ENCODE results near the gene KCNC1.

The KCNC1 gene

GRCh38 chr11:17743808-17744119 lies 9.2 kb downstream of the KCNC1 start:
- TF ChIP-seq SIN3A (IDR thresholded peaks at IDR 0.05; ENCODE audit: borderline replicate concordance, insufficient read depth, low read length) (no peak), TAF1 (IDR thresholded peaks at IDR 0.05; ENCODE audit: borderline replicate concordance, insufficient read depth, low read length) (no peak), FOXP2 (optimal IDR thresholded peaks at IDR 0.05; ENCODE audit: borderline replicate concordance, extremely low read depth, extremely low read length, insufficient read depth) (no peak), POLR2AphosphoS5 (IDR thresholded peaks at IDR 0.05; ENCODE audit: low read depth, low read length) (no peak), REST (IDR thresholded peaks at IDR 0.05; ENCODE audit: insufficient read depth in 1 of 2, low read depth in 2 of 2, low read length in 2 of 2) (no peak)

- TF ChIP-seq TAF1 (IDR thresholded peaks at IDR 0.05; ENCODE audit: borderline replicate concordance, insufficient read depth, low read length) = no peak
- no peak for TF ChIP-seq POLR2AphosphoS5 (IDR thresholded peaks at IDR 0.05; ENCODE audit: low read depth, low read length)
Observed at GRCh38 chr11:17744151-17744940, 9.8 kb downstream of the KCNC1 start.

DNA sequence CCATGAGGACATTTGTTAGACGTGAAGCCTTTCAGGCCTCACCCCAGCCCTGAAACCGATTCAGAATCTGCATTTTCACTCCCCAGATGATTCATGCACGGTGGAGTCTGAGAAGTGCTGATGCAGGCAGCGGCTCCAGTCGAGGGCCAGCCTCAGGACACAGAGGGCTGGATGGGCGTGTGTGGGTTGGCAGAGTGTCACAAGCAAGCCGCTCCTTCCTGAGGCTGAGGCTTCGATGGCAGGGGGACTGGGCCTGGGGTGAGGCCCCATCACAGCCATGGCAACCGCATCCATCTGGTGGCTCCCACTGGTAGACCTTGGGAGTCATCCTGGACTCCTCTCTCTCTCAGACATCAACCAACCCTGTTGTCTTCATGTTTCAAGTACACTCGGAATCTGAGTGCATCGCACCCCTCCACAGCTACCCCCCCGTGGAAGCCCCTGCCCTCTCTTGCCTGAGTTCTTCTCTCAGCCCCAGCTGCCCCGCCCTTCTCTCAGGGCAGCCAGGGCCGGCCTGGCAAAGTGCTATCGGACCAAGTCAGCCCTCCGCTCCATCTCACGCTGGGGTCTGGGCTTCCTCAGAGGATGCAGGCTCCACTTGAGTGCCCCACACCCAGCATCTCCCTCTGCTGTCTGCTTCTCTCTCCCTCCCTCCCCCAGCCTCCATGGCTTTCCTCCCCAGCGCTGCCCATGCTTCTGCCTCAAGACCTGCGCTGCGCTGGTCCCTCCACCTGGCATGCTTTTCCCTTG lies 10.6 kb downstream of the KCNC1 start:
- TF ChIP-seq TAF1 (IDR thresholded peaks at IDR 0.05; ENCODE audit: borderline replicate concordance, insufficient read depth, low read length) (no peak), FOXP2 (optimal IDR thresholded peaks at IDR 0.05; ENCODE audit: borderline replicate concordance, extremely low read depth, extremely low read length, insufficient read depth) (no peak), SIN3A (IDR thresholded peaks at IDR 0.05; ENCODE audit: borderline replicate concordance, insufficient read depth, low read length) (no peak), REST (IDR thresholded peaks at IDR 0.05; ENCODE audit: insufficient read depth in 1 of 2, low read depth in 2 of 2, low read length in 2 of 2) (no peak), POLR2AphosphoS5 (IDR thresholded peaks at IDR 0.05; ENCODE audit: low read depth, low read length) (no peak)

DNA sequence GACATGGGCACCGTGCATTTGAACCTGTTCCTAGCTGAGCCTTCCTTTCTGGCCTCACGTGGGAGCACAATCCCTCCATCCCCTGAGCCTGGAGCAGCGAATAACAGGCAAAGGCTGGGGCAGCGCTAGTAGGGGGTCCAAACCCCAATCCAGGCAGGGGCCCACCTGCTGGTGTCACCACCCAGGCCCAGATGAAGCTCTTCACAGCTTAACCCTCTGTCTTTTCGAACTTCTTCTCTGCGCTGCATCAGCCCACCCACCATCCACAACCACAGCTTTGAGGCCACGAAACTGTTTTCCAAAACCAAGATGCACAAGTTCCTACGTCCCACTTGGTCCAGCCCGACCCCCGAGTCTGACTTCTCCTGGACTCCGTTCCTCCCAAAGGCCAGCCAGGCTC lies 11.5 kb downstream of the KCNC1 start:
- TF ChIP-seq POLR2AphosphoS5 (IDR thresholded peaks at IDR 0.05; ENCODE audit: low read depth, low read length) (no peak), FOXP2 (optimal IDR thresholded peaks at IDR 0.05; ENCODE audit: borderline replicate concordance, extremely low read depth, extremely low read length, insufficient read depth) (no peak), SIN3A (IDR thresholded peaks at IDR 0.05; ENCODE audit: borderline replicate concordance, insufficient read depth, low read length) (no peak)

- TF ChIP-seq TAF1 (IDR thresholded peaks at IDR 0.05; ENCODE audit: borderline replicate concordance, insufficient read depth, low read length) = no peak
- no peak for TF ChIP-seq POLR2AphosphoS5 (IDR thresholded peaks at IDR 0.05; ENCODE audit: low read depth, low read length)
- TF ChIP-seq FOXP2 (optimal IDR thresholded peaks at IDR 0.05; ENCODE audit: borderline replicate concordance, extremely low read depth, extremely low read length, insufficient read depth) = no peak
- no peak for TF ChIP-seq SIN3A (IDR thresholded peaks at IDR 0.05; ENCODE audit: borderline replicate concordance, insufficient read depth, low read length)
- TF ChIP-seq REST (IDR thresholded peaks at IDR 0.05; ENCODE audit: insufficient read depth in 1 of 2, low read depth in 2 of 2, low read length in 2 of 2) = no peak
Observed at GRCh38 chr11:17747131-17747955, 12.8 kb downstream of the KCNC1 start.
